NOMO-1 (cell line): Measurements from ENCODE around the gene NELFA.
"Not testable (repeated sequence)": the region's sequence is repeated elsewhere in the genome, so short reads cannot be mapped to it uniquely, and the experiment has no call there.

ENCODE experiments used
- DNase-seq, 2 experiments: peaks; one replicate each; lab custom pipeline; 2025; ENCODE audit not compliant: unreplicated experiment in 2 of 2; lab: John Stamatoyannopoulos, UW

NELFA gene

GRCh38 chr4:2041239-2042130 is 32.7 kb upstream of the NELFA start:
- DNase-seq: peak; percentile 78 to 81

DNA sequence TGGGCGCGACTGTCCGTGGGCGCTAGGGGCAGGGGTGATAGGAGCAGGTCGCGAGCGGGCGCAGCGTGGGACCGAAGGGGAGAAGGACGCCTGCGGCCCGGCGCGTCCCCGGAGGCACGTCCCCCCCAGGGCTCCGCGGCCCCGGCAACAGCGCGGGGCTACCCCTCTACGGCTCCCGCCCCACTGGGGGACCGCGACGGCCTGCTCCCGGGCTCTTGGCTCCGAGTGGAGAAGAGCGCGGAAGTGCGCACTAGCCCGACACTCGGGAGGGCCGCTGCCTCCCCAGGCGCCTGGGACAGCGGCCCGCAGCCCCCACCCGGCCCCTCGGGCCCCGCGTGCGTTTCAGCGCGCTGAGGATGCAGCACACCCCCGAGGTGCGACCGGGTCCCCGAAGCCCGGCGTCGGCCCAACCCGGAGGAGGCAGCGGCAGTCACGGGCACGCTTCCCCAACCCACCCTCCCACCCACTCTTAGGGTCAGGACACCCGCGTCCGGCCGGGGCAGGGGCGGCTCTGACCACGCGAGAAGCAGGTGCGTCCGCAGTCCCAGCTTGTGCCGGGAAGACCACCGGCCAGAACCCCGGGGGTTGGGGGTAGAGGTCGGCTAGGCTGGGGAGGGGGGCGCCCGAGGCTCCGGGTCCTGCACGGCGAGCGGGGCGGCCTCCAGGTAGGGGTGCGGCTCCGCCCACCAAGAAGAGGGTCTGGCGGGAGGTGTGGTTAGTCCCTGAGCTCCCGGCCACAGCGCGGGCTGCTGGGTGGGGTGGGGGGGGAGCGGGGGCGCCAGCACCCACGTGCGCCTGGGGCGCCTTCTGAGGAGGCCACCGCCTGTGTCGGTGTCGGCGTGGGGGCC is 31.8 kb upstream of the NELFA start:
- DNase-seq: no peak

DNA sequence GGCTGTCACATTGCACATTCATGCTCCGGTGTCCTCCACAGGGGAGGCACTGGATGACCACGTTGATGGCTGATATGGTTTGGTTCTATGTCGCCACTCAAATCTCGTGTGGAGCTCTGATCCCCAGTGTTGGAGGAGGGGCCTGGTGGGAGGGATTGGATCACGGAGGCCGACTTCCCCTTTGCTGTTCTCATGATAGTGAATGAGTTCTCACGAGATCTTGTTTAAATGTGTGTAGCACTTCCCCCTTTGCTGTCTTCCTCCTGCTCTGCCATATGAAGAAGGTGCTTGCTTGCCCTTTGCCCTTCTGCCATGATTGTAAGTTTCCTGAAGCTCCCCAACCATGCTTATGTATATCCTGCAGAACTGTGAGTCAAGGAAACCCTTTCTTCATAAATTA is 28.1 kb upstream of the NELFA start:
- peak in 1 of 2 experiments; percentile 27 for DNase-seq

DNA sequence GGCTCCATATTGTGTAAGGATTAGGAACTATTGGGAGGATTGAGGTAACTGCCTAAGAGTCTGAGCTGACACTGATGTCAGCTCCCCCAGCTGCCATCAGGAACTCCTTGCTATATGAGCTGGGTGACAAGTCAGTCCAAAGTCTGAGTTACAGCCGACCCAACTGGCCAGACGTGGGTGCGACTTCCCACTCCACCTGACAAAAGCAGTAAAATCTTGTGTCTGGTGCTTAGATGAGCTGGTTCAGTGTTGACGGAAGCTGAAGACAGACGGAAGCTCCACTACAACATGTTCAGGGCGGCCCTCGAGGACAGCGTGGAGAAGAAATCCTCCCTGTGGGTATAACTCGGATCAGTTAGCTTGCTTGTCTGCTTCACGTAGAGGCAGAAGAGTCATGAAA is 27.6 kb upstream of the NELFA start:
- no peak for DNase-seq

GRCh38 chr4:2031161-2031560 is 22.4 kb upstream of the NELFA start:
- not testable (repeated sequence) for DNase-seq

GRCh38 chr4:2027120-2027519 is 18.3 kb upstream of the NELFA start:
- not testable (repeated sequence) for DNase-seq

GRCh38 chr4:2025817-2026216 is 17.0 kb upstream of the NELFA start:
- no peak for DNase-seq

- no peak for DNase-seq
These were observed 15.9 kb upstream of the NELFA start for GRCh38 chr4:2024683-2025082.

DNA sequence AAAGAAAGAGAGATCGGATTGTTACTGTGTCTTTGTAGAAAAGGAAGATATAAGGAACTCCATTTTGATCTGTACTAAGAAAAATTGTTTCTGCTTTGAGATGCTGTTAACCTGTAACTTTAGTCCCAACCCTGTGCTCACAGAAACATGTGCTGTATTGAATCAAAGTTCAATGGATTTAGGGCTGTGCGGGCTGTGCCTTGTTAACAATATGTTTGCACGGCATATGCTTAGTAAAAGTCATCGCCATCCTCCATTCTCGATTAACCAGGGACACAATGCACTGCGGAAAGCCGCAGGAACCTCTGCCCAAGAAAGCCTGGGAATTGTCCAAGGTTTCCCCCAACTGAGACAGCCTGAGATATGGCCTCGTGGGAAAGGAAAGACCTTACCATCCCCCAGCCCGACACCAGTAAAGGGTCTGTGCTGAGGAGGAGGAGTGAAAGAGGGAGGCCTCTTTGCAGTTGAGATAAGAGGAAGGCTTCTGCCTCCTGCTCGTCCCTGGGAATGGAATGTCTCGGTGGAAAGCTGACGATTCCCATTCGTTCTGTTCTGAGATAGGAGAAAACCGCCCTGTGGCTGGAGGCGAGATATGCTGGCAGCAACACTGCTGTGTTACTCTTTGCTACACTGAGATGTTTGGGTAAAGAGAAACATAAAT is 12.7 kb upstream of the NELFA start:
- not testable (repeated sequence) for DNase-seq

DNA sequence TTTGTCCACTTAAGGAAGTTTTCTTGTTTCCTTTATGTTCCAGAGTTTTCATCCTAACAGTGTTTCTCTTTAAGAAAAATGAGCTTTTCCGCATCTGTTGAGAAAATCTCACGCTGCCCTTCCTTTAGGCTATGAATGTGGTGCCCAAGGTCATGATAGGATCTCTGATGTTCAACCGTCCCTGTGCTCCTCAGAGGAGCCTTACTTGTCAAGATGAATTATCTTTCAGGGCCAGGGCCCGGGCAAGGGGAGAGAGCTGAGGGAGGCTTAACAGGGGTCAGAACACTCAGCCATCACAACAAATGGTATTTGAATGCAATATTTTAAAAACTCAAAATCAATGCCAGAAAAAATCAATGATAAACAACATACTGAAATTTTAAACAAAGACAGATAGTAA is 6.2 kb upstream of the NELFA start:
- DNase-seq: no peak

- DNase-seq: peak; percentile 57 to 74
These were observed 2.8 kb upstream of the NELFA start for GRCh38 chr4:2011583-2011982.

- peak; percentile 55 to 57 for DNase-seq
These were observed 968 bp upstream of the NELFA start for GRCh38 chr4:2009651-2010233.

GRCh38 chr4:2008671-2008920 is 178 bp downstream of the NELFA start:
- DNase-seq: no peak

DNA sequence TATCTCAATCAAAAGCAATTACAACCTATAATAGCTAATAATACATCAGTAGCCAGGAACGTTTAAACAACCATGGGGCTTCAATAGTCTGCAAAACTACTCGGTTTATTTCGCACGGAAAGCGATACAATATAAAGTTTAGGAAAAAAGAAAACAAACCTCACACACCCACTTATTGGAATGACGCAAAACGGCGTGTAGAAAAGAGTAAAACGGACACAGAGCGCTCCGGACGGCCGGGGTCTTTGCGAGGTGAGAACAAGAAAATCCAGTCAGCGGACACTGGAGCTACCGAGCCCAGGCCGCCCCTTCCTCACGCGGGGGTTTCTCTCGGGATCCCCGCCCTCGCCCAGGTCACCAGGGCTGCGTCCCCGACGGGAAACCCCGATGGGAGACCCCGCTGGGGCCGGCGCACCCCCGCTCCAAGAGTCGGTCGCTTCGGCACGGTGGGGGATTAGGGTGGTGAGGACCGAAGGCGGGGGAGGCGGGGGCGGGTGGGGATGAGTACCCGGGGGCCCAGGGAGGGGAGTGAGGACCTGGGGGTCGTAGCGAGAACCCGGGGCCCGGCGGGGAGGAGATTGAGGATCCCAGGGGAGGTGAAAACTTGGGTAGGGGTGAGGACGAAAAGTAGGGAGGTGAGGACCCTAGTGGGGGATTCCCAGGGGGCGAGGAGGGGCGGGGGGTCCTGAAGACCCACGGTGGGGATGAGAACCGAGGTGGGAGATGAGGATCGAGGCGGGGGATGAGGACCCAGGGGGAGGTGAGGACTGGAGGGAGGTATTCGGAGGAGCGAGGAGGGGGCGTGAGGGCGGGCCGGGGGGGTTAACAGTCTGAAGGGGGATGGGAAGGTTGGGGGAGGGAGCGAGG is 737 bp downstream of the NELFA start:
- no peak for DNase-seq

DNA sequence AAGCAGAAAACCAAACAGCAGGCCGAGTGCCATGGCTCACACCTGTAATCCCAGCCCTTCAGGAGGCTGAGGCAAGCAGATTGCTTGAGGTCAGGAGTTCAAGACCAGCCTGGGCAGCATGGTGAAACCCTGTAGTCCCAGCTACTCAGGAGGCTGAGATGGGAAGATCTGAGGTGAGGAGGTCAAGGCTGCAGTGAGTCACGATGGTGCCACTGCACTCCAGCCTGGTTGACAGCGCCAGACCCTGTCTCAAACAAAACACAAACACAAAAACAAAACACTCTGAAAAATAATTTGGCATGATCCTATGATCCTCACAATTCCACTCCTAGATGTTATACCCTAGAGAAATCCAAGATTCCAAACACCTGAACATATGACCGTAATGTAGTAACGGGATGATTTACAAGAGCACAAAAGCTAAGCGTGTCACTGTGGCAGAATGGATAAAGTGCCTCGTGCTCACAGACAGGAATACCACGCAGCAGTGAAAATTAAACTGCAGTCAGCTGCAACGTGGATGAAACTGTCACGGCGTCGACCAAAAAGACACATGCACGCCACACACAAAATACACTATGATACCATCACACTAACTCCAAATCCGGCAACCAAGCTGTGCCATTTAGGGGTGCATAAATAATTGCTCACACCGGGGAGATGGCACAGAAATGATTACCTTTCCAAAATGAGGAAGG is 1.7 kb downstream of the NELFA start:
- DNase-seq: no peak

DNA sequence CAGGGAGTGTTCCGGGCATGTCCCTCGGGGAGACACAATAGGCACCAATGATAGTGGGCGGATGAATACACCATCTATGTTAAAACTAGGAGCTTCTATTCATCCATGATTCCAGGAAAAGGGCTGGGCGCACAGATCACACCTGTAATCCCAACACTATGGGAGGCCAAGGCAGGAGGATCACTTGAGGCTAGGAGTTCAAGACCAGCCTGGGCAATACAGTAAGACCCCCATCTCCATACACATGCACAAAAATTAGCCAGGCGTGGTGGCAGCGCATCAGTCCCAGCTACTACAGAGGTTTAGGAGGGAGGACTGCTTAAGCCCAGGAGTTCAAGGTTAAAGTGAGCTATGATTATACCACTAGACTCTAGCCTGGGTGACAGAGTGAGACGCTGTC is 2.4 kb downstream of the NELFA start:
- DNase-seq: no peak

- DNase-seq: not testable (repeated sequence)
These were observed 5.4 kb downstream of the NELFA start for GRCh38 chr4:2003361-2003760.

DNA sequence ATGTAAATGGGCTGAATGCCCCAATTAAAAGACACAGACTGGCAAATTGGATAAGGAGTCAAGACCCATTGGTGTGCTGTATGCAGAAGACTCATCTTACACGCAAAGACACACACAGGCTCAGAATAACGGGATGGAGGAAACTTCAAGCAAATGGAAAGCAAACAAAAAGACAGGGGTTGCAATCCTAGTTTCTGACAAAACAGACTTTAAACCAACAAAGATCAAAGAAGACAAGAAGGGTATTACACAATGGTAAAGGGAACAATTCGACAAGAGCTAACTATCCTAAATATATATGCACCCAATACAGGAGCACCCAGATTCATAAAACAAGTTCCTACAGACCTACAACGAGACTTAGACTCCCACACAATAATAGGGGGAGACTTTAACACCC is 9.5 kb downstream of the NELFA start:
- not testable (repeated sequence) for DNase-seq

GRCh38 chr4:1998296-1998695 is 10.5 kb downstream of the NELFA start:
- DNase-seq: peak; percentile 11 to 41

- DNase-seq: no peak
These were observed 11.1 kb downstream of the NELFA start for GRCh38 chr4:1997712-1998111.
